GM21737 (cell line): Measurements from ENCODE around the gene GMEB2.
"Not testable (repeated sequence)": the region's sequence is repeated elsewhere in the genome, so short reads cannot be mapped to it uniquely, and the experiment has no call there.

Source experiments
- ATAC-seq: cut with Tn5 transposase; IDR thresholded peaks from one replicate; pipeline ENCODE4 v1.9.1; 2021; ENCODE audit warnings: mild to moderate bottlenecking, moderate library complexity; ENCODE audit not compliant: unreplicated experiment

GMEB2 gene

GRCh38 chr20:63561624-63562396, 65.1 kb downstream of the GMEB2 start:
- ATAC-seq, result no peak

- no peak for ATAC-seq
These were observed 65.9 kb downstream of the GMEB2 start for GRCh38 chr20:63560856-63561609.

GRCh38 chr20:63560333-63560805, 66.5 kb downstream of the GMEB2 start:
- ATAC-seq, result no peak

GRCh38 chr20:63559485-63560332, 67.2 kb downstream of the GMEB2 start:
- not testable (repeated sequence) for ATAC-seq

GRCh38 chr20:63558804-63559484, 68.0 kb downstream of the GMEB2 start:
- ATAC-seq, result no peak

- no peak for ATAC-seq
These were observed 69.4 kb downstream of the GMEB2 start for GRCh38 chr20:63557481-63557891.

GRCh38 chr20:63556873-63557478, 69.9 kb downstream of the GMEB2 start:
- no peak for ATAC-seq

GRCh38 chr20:63555661-63556381, 71.1 kb downstream of the GMEB2 start:
- no peak for ATAC-seq

- ATAC-seq, result no peak
These were observed 72.3 kb downstream of the GMEB2 start for GRCh38 chr20:63554361-63555278.

- peak; percentile 20 for ATAC-seq
These were observed 73.0 kb downstream of the GMEB2 start, which contains the start of gene FNDC11 for GRCh38 chr20:63553933-63554290. TSS of gene FNDC11 (plus strand) at chr20:63554159. CDS start at chr20:63555664, 1,505 bp downstream.

GRCh38 chr20:63553251-63553932, 73.5 kb downstream of the GMEB2 start:
- peak; percentile 41 for ATAC-seq

- ATAC-seq, result peak; percentile 21
These were observed 74.2 kb downstream of the GMEB2 start for GRCh38 chr20:63552481-63553249.

GRCh38 chr20:63551068-63551467, 75.8 kb downstream of the GMEB2 start:
- ATAC-seq, result no peak

- ATAC-seq, result no peak
These were observed 77.1 kb downstream of the GMEB2 start for GRCh38 chr20:63549679-63550282.

GRCh38 chr20:63549019-63549418, 77.9 kb downstream of the GMEB2 start:
- ATAC-seq, result no peak

GRCh38 chr20:63548542-63548941, 78.4 kb downstream of the GMEB2 start:
- ATAC-seq, result no peak
